22Rv1 (cell line): ENCODE data around the gene RETN.

Experiments used
- CTCF ChIP-seq: fragments of 450-650 bp; IDR thresholded peaks from 2 replicates; pipeline ENCODE4 v1.5.1; 2017; ENCODE audit warnings: mild to moderate bottlenecking
- ZFX ChIP-seq: fragments of 450-650 bp; IDR thresholded peaks from 2 replicates; pipeline ENCODE4 v1.6.1; 2017; ENCODE audit warnings: antibody characterized with exemption, borderline replicate concordance

DNA sequence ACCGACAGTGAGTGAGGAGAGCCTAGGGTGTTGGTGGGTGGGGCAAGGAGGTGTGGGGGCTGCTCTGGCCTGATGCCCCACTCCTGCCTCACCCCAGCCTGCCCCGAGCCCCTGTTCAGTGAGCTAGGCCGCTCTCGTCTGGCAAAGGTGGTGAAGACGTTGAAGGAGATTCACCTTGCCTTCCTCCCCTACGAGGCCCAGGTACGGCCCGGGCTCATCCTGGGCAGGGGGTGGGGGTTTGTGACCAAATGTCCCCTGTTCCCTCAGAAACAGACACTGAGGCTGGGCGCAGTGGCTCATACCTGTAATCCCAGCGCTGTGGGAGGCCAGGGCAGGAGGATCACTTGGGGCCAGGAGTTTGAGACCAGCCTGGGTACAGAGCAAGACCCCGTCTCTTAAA, 28.0 kb upstream of the RETN start:
- TF ChIP-seq CTCF, result no peak
- TF ChIP-seq ZFX, result no peak
